CD14-positive monocyte (primary cell): ENCODE data around the gene CNTNAP5. TPM values are rescaled to one million over a fixed set of nuclear protein-coding genes. Genes with fewer than 3 reads are reported as not detected.

Experiments
- DNase-seq, 3 donors: peaks; one replicate each; pipeline ENCODE4 v3.0.0-alpha.2; 2011 to 2022
- H2AFZ ChIP-seq: 2 replicates; pipeline ENCODE4 v1.6.0; 2012; ENCODE audit warnings: mild to moderate bottlenecking, low read depth, low read length, inconsistent platforms; ENCODE audit not compliant: insufficient read depth, poor library complexity, severe bottlenecking
- H3K27ac ChIP-seq, 2 donors: 1 replicate in 1 of 2; 2 replicates in 1 of 2; pipeline ENCODE4 v1.5.1; 2012 to 2013; ENCODE audit warnings: low read length in 2 of 2, control low read depth in 1 of 2, inconsistent platforms in 1 of 2, low read depth in 1 of 2, mild to moderate bottlenecking in 1 of 2
- H3K27me3 ChIP-seq, 2 donors: one replicate each; pipeline versions ENCODE4 v1.6.0 to v1.6.1; 2011 to 2013; ENCODE audit warnings: low read length in 2 of 2; ENCODE audit not compliant: control insufficient read depth in 2 of 2, insufficient read depth in 2 of 2
- H3K36me3 ChIP-seq, 2 donors: replicated peaks in 1 of 2; 1 replicate in 1 of 2; 2 replicates in 1 of 2; pipeline versions ENCODE4 v1.5.1 to v1.6.1; 2012 to 2013; ENCODE audit warnings: low read length in 2 of 2, control low read depth in 1 of 2, inconsistent platforms in 1 of 2, mild to moderate bottlenecking in 1 of 2; ENCODE audit not compliant: insufficient read depth in 2 of 2, control insufficient read depth in 1 of 2
- H3K4me1 ChIP-seq, 2 donors: 1 replicate in 1 of 2; 2 replicates in 1 of 2; pipeline versions ENCODE4 v1.5.1 to v1.6.1; 2012 to 2013; ENCODE audit warnings: low read length in 2 of 2, control low read depth in 1 of 2, inconsistent platforms in 1 of 2, mild to moderate bottlenecking in 1 of 2, moderate library complexity in 1 of 2; ENCODE audit not compliant: insufficient read depth in 2 of 2, control insufficient read depth in 1 of 2
- H3K4me2 ChIP-seq: replicated peaks from 2 replicates; pipeline ENCODE3; 2012; ENCODE audit warnings: low read length, moderate library complexity, mild to moderate bottlenecking; ENCODE audit not compliant: poor library complexity, severe bottlenecking; ENCODE audit errors: extremely low read depth
- H3K4me3 ChIP-seq, 3 experiments: fragments of 200-600 bp in 1 of 3; sonication (generic) in 1 of 3; replicated peaks in 1 of 3; 1 replicate in 2 of 3; 2 replicates in 1 of 3; pipeline ENCODE4 v1.5.1; 2011 to 2013; ENCODE audit warnings: low read length in 3 of 3, mild to moderate bottlenecking in 3 of 3, control low read depth in 2 of 3, low read depth in 2 of 3, inconsistent platforms in 1 of 3, moderate library complexity in 1 of 3
- H3K79me2 ChIP-seq: 2 replicates; pipeline ENCODE4 v1.6.0; 2012; ENCODE audit warnings: mild to moderate bottlenecking, control low read depth, inconsistent platforms, low read length, moderate library complexity; ENCODE audit not compliant: insufficient read depth
- H3K9ac ChIP-seq: 2 replicates; pipeline ENCODE4 v1.6.0; 2017; ENCODE audit warnings: low read length, mild to moderate bottlenecking; ENCODE audit not compliant: insufficient read depth, poor library complexity, severe bottlenecking
- H3K9me3 ChIP-seq, 2 donors: replicated peaks in 1 of 2; 1 replicate in 1 of 2; 2 replicates in 1 of 2; pipeline versions ENCODE4 v1.5.1 to v1.6.1; 2012 to 2013; ENCODE audit warnings: low read length in 2 of 2, control low read depth in 1 of 2; ENCODE audit not compliant: control insufficient read depth in 1 of 2, insufficient read depth in 1 of 2
- H4K20me1 ChIP-seq: 2 replicates; pipeline ENCODE4 v1.6.0; 2012; ENCODE audit warnings: mild to moderate bottlenecking, low read length, control low read depth, moderate library complexity; ENCODE audit not compliant: insufficient read depth
- H3K27ac Mint-ChIP-seq, 7 donors: one replicate each; pipeline ENCODE4 v1.8.0; 2020; ENCODE audit warnings: mild to moderate bottlenecking in 7 of 7, mixed read lengths in 7 of 7, moderate library complexity in 6 of 7, inconsistent platforms in 2 of 7
- H3K27me3 Mint-ChIP-seq, 3 donors: one replicate each; pipeline ENCODE4 v1.8.0; 2021 to 2022; ENCODE audit warnings: low read depth in 3 of 3, mild to moderate bottlenecking in 3 of 3, mixed read lengths in 3 of 3, moderate library complexity in 3 of 3, inconsistent platforms in 1 of 3
- H3K36me3 Mint-ChIP-seq, 2 donors: one replicate each; pipeline ENCODE4 v1.8.0; 2020; ENCODE audit warnings: mixed read lengths in 2 of 2, inconsistent platforms in 1 of 2, mild to moderate bottlenecking in 1 of 2
- H3K4me1 Mint-ChIP-seq: one replicate; pipeline ENCODE4 v1.8.0; 2020; ENCODE audit warnings: mild to moderate bottlenecking, mixed read lengths
- H3K4me3 Mint-ChIP-seq, 2 donors: one replicate each; pipeline ENCODE4 v1.8.0; 2020; ENCODE audit warnings: mild to moderate bottlenecking in 2 of 2, mixed read lengths in 2 of 2, moderate library complexity in 1 of 2
- H3K9me3 Mint-ChIP-seq, 7 donors: one replicate each; pipeline ENCODE4 v1.8.0; 2020 to 2022; ENCODE audit warnings: mixed read lengths in 7 of 7, mild to moderate bottlenecking in 6 of 7, moderate library complexity in 6 of 7, inconsistent platforms in 2 of 7
- WGBS: methylation state at CpG from one replicate; pipeline ENCODE4 v1.1.5; 2013; ENCODE audit warnings: missing lambda C conversion rate; ENCODE audit not compliant: insufficient coverage; 5-methylcytosine and 5-hydroxymethylcytosine counted together
- intact Hi-C, 2 donors: fragments of 100-400 bp; cut with micrococcal nuclease; formaldehyde crosslinking; loops; one replicate each; pipeline versions ENCODE4 v1.15.0 to v1.15.1; 2023
- polyA plus RNA-seq, 3 donors: library from polyadenylated mRNA; depleted of rRNA in 1 of 3; unstranded in 2 of 3; stranded (reverse) in 1 of 3; fragments of 300-500 nt in 2 of 3; fragments of >200 nt in 1 of 3; fragmentation: Illumina TruSeq in 2 of 3; gene quantifications; 1 replicate in 2 of 3; 2 replicates in 1 of 3; pipeline ENCODE4 v1.2.3, GENCODE V29; 2012 to 2021
- TF ChIP-seq, protein P1 (sequence below): fragments of 200-600 bp; IDR thresholded peaks from one replicate; pipeline ENCODE4 v1.8.0; 2022; ENCODE audit warnings: antibody characterized with exemption, mild to moderate bottlenecking

The CNTNAP5 gene
- polyA plus RNA-seq, 3 donors: not detected

GRCh38 chr2:124281541-124281940 is 256.5 kb downstream of the CNTNAP5 start:
- peaks cover 3 to 21% (median 7%) of the 10 kb centered on the region in 7 donors for H3K9me3 Mint-ChIP-seq
- intact Hi-C loops: no loop called here
- WGBS: 73% methylated on average over 10 of the region's 10 CpGs

DNA sequence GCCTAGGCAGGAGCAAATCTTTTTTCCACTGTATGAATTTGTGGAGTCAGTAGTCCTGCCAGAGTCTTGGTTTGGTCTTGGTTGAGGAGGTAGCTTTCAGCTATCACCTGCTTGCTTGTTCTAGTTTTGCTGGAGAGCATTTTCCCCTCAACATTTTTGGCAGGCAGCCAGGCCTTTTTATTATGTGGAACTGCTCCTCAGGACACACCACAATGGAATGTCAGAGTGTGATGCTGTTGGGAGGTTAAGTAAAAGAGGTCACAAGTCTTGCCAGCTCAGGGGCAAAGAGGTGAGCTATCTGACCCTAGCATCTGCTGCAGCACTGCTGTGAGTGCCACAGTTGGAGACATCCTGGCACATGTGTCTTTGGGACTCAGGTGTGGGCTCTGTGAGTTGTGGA is 258.0 kb downstream of the CNTNAP5 start:
- TF ChIP-seq, protein P1, sequence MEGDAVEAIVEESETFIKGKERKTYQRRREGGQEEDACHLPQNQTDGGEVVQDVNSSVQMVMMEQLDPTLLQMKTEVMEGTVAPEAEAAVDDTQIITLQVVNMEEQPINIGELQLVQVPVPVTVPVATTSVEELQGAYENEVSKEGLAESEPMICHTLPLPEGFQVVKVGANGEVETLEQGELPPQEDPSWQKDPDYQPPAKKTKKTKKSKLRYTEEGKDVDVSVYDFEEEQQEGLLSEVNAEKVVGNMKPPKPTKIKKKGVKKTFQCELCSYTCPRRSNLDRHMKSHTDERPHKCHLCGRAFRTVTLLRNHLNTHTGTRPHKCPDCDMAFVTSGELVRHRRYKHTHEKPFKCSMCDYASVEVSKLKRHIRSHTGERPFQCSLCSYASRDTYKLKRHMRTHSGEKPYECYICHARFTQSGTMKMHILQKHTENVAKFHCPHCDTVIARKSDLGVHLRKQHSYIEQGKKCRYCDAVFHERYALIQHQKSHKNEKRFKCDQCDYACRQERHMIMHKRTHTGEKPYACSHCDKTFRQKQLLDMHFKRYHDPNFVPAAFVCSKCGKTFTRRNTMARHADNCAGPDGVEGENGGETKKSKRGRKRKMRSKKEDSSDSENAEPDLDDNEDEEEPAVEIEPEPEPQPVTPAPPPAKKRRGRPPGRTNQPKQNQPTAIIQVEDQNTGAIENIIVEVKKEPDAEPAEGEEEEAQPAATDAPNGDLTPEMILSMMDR: no peak
- Histone ChIP-seq H3K9me3 (peaks cover 16 to 18% of the 10 kb centered on the region in 2 donors), H3K27me3 (no peaks in the 10 kb centered on the region), H3K27ac (no peak overlapping the region), H3K4me2 (no peak overlapping the region), H3K79me2 (no peaks in the 10 kb centered on the region), H3K9ac (no peak overlapping the region), H3K4me1 (no peaks in the 10 kb centered on the region), H3K4me3 (no peak overlapping the region), H4K20me1 (no peaks in the 10 kb centered on the region), H3K36me3 (no peaks in the 10 kb centered on the region), H2AFZ (no peak overlapping the region)
- Mint-ChIP-seq H3K36me3 (no peaks in the 10 kb centered on the region), H3K4me3 (no peak overlapping the region), H3K4me1 (no peaks in the 10 kb centered on the region), H3K27ac (no peak overlapping the region), H3K9me3 (peaks cover 2 to 29% (median 6%) of the 10 kb centered on the region in 7 donors), H3K27me3 (peaks cover 0 to 2% (median 0%) of the 10 kb centered on the region in 3 donors)
- intact Hi-C loops: no loop called here
- DNase-seq: no peak

More at GRCh38 chr2:124281541-124281940, 256.5 kb downstream of the CNTNAP5 start:
- H3K27me3 ChIP-seq: no peaks in the 10 kb centered on the region
- Mint-ChIP-seq H3K27me3 (peaks cover 0 to 2% (median 0%) of the 10 kb centered on the region in 3 donors), H3K4me1 (no peaks in the 10 kb centered on the region), H3K36me3 (no peaks in the 10 kb centered on the region), H3K27ac (no peak overlapping the region), H3K4me3 (no peak overlapping the region)
- H3K4me2 ChIP-seq: no peak overlapping the region
- TF ChIP-seq, protein P1: no peak
- no peak overlapping the region for H3K27ac ChIP-seq
- no peaks in the 10 kb centered on the region for H4K20me1 ChIP-seq
- no peak overlapping the region for H3K9ac ChIP-seq
- no peaks in the 10 kb centered on the region for H3K4me1 ChIP-seq
- DNase-seq: no peak
- H2AFZ ChIP-seq: no peak overlapping the region
- H3K36me3 ChIP-seq: no peaks in the 10 kb centered on the region
- H3K9me3 ChIP-seq: peaks cover 16 to 18% of the 10 kb centered on the region in 2 donors
- H3K79me2 ChIP-seq: no peaks in the 10 kb centered on the region
- no peak overlapping the region for H3K4me3 ChIP-seq
